GM12878 (cell line): ENCODE data around the gene PSMC3. TPM values are rescaled to one million over a fixed set of nuclear protein-coding genes. Genes with fewer than 3 reads are reported as not detected.

ENCODE experiments used
- ATF7 ChIP-seq: fragments of 450-650 bp; IDR thresholded peaks from 2 replicates; pipeline ENCODE4 v1.6.1; 2016; ENCODE audit warnings: low read depth, mild to moderate bottlenecking
- CTCF ChIP-seq, 3 experiments: IDR thresholded peaks in 2 of 3; conservative IDR thresholded peaks in 1 of 3; 2 replicates each; pipeline ENCODE4 v1.5.1; 2011; ENCODE audit warnings: low read depth in 3 of 3, low read length in 3 of 3, mild to moderate bottlenecking in 3 of 3, control low read depth in 2 of 3, moderate library complexity in 2 of 3, inconsistent platforms in 1 of 3, mixed read lengths in 1 of 3; ENCODE audit not compliant: control insufficient read depth in 2 of 3, insufficient read depth in 1 of 3; ENCODE audit errors: extremely low read depth in 1 of 3
- DPF2 ChIP-seq: fragments of 450-650 bp; IDR thresholded peaks from 2 replicates; pipeline ENCODE4 v1.6.1; 2017; ENCODE audit warnings: mild to moderate bottlenecking
- HCFC1 ChIP-seq: fragments of 150-350 bp; IDR thresholded peaks from 2 replicates; pipeline ENCODE4 v1.6.1; 2014; ENCODE audit warnings: low read length
- IRF3 ChIP-seq: fragments of 450-650 bp; IDR thresholded peaks from 2 replicates; pipeline ENCODE4 v1.6.1; 2014; ENCODE audit warnings: mild to moderate bottlenecking
- KLF5 ChIP-seq: fragments of 450-650 bp; IDR thresholded peaks from 2 replicates; pipeline ENCODE4 v1.6.1; 2014; ENCODE audit warnings: mild to moderate bottlenecking; ENCODE audit not compliant: partially characterized antibody
- MEF2B ChIP-seq: fragments of 450-650 bp; IDR thresholded peaks from 2 replicates; pipeline ENCODE4 v1.6.1; 2018; ENCODE audit warnings: mild to moderate bottlenecking, moderate library complexity; ENCODE audit not compliant: partially characterized antibody, poor library complexity, severe bottlenecking
- RBBP5 ChIP-seq: fragments of 200-600 bp; sonication (generic); conservative IDR thresholded peaks from 2 replicates; pipeline ENCODE4 v1.6.1; 2016
- SIN3A ChIP-seq: IDR thresholded peaks from 2 replicates; pipeline ENCODE4 v1.6.1; 2012; ENCODE audit warnings: low read depth, low read length, improper control_type of control experiment
- polyA plus RNA-seq, 11 experiments: library from polyadenylated mRNA; depleted of rRNA in 4 of 11; unstranded in 6 of 11; stranded (reverse) in 5 of 11; fragments of >200 nt; fragmentation: Nextera tagmentation in 4 of 11; fragmentation: Illumina TruSeq in 1 of 11; extraction: Ambion mirVana in 4 of 11; extraction: Trizol in 1 of 11; gene quantifications; 1 replicate in 1 of 11; 2 replicates in 10 of 11; pipeline versions ENCODE4 v1.2.1 to v1.2.3, GENCODE V29; 2011 to 2016; ENCODE audit warnings: inconsistent platforms in 2 of 11, missing spikeins in 2 of 11, low read depth in 1 of 11
- total RNA-seq, 4 experiments: library from RNA; depleted of rRNA in 3 of 4; stranded (reverse); fragments of >200 nt in 3 of 4; fragmentation: Illumina TruSeq in 1 of 4; extraction: Trizol in 1 of 4; gene quantifications; 2 replicates each; pipeline versions ENCODE4 v1.2.1 to v1.2.3, GENCODE V29; 2013 to 2021
- TF ChIP-seq, protein P1 (sequence below): IDR thresholded peaks from 2 replicates; pipeline ENCODE4 v1.6.1; 2011; ENCODE audit warnings: low read depth, mild to moderate bottlenecking, low read length, moderate library complexity, borderline replicate concordance; ENCODE audit errors: extremely low read depth
- TF ChIP-seq, protein P2 (sequence below): IDR thresholded peaks from 2 replicates; pipeline ENCODE4 v1.6.1; 2012; ENCODE audit warnings: low read depth, low read length, improper control_type of control experiment

The PSMC3 gene
- total and polyA plus RNA-seq, 10 of the 15 experiments (the other 5 are each of a cell fraction or from before 2014, with no cell fraction given): 39.5 to 289 (median 155) TPM

- TF ChIP-seq IRF3 (no peak), ATF7 (no peak), DPF2 (no peak), MEF2B (no peak), KLF5 (no peak), RBBP5 (no peak), SIN3A (no peak), CTCF (IDR thresholded peaks at IDR 0.05 in 2 of 3, conservative IDR thresholded peaks at IDR 0.05 in 1 of 3; ENCODE audit: control insufficient read depth in 2 of 3, extremely low read depth in 1 of 3, insufficient read depth in 1 of 3, low read depth in 3 of 3, low read length in 3 of 3) (peak; percentile 86 to 96 (median 94)), HCFC1 (peak; percentile 18; the same call in 1 of the 2 replicates)
- TF ChIP-seq, protein P1, sequence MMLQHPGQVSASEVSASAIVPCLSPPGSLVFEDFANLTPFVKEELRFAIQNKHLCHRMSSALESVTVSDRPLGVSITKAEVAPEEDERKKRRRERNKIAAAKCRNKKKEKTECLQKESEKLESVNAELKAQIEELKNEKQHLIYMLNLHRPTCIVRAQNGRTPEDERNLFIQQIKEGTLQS: no peak
- TF ChIP-seq, protein P2, sequence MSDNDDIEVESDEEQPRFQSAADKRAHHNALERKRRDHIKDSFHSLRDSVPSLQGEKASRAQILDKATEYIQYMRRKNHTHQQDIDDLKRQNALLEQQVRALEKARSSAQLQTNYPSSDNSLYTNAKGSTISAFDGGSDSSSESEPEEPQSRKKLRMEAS: no peak
- TF ChIP-seq, all 136 proteins: peak for 13
These were observed 52.1 kb downstream of the PSMC3 start (continued) for GRCh38 chr11:47373876-47374719.
